ENCODE results near the gene PRX. TPM values are rescaled to one million over a fixed set of nuclear protein-coding genes. Genes with fewer than 3 reads are reported as not detected.
A peak's percentile ranks its signal among the peaks of the same experiment; 100 is the strongest.

PRX gene
- total and polyA plus RNA-seq, 9 of the 15 experiments (the other 6 are each of a cell fraction or from before 2014, with no cell fraction given) = 0.65 to 3.5 (median 1.7) TPM; not detected in 2

DNA sequence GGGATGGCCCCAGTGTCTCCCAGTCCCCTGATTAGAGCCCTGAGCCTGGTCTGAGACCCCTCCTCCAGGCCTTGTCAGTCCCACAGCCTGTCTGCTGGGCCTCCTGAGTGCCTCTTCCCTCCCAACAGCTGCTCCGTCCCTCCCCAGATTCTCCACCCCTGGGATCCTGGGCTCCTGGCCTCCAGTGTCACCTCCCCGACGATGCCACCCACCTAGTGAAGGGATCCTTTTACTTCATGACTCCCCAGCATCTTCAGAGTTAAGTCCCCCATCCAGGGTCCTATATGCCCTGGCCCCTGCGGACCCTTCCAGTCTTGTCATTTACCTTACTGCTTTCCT lies 4.4 kb upstream of the PRX start:
- TF ChIP-seq ZBTB7A (IDR thresholded peaks at IDR 0.05; ENCODE audit: borderline replicate concordance, control insufficient read depth, low read depth, low read length) (0 out of 2 replicates have a peak, but pooled peaks have one; percentile 13), LCOR (CRISPR knock-in tag; IDR thresholded peaks at IDR 0.05) (no peak), ZFP30 (CRISPR knock-in tag; IDR thresholded peaks at IDR 0.05; ENCODE audit: borderline replicate concordance) (no peak)
- intact Hi-C loops (cut with micrococcal nuclease) = no loop called here
- in situ Hi-C loops (cut with MboI) = no loop called here
- H3K27ac ChIP-seq (ENCODE audit: extremely low read depth, low read depth, low read length) = peak overlapping the region; percentile 88
- H3K4me1 ChIP-seq (replicated peaks in 1 of 2; ENCODE audit: control insufficient read depth in 2 of 2, insufficient read depth in 2 of 2, low read length in 2 of 2) = peaks cover 30 to 54% of the 10 kb centered on the region in 2 experiments
- POLR2A ChIA-PET = interaction anchor here (0.6 to 2.7 kb wide), 7 partner anchors 9 to 982 kb away, joined by 3 to 17 read pairs (median 7); partner anchors contain the start of gene RPS16
- FAIRE-seq = no peak
- CTCF ChIA-PET (ENCODE audit: low intra/inter-chr PET ratio) = no interaction called here
- WGBS (ENCODE audit: insufficient coverage, low coverage, missing lambda C conversion rate) = 76% methylated on average over 4 of the region's 4 CpGs
- H3K27me3 ChIP-seq (ENCODE audit: control insufficient read depth in 2 of 2, insufficient read depth in 2 of 2, low read length in 2 of 2) = no peaks in the 10 kb centered on the region
- no TSS peak for BruUV-seq (replicated peaks)
- no peaks in the 10 kb centered on the region for H4K20me1 ChIP-seq (replicated peaks; ENCODE audit: control insufficient read depth, insufficient read depth, low read length)
- peak overlapping the region; percentile 13 for H3K4me3 ChIP-seq
- peak overlapping the region; percentile 90 for H2AFZ ChIP-seq (ENCODE audit: low read depth, low read length)
- no peak for DNase-seq (ENCODE audit: extremely low read depth in 1 of 4, low spot score in 3 of 4)
- peaks cover 11% of the 10 kb centered on the region for H3K79me2 ChIP-seq (ENCODE audit: control insufficient read depth, insufficient read depth, low read length)
- no peaks in the 10 kb centered on the region for H3K9me1 ChIP-seq (ENCODE audit: control insufficient read depth, insufficient read depth, low read length)
- H3K9ac ChIP-seq (ENCODE audit: insufficient read depth in 1 of 2, low read depth in 2 of 2, low read length in 2 of 2) = peak overlapping the region; percentile 59 to 94
- H3K9me3 ChIP-seq (replicated peaks; ENCODE audit: control insufficient read depth, insufficient read depth, low read depth, low read length) = no peaks in the 10 kb centered on the region
- no peak; the same call in 2 of the 3 replicates for ATAC-seq
- H3K36me3 ChIP-seq (ENCODE audit: control insufficient read depth, insufficient read depth, low read length) = peaks cover 5% of the 10 kb centered on the region; the same call in 2 of the 3 replicates
- H3K4me2 ChIP-seq (ENCODE audit: insufficient read depth, low read length) = peak overlapping the region; percentile 68

DNA sequence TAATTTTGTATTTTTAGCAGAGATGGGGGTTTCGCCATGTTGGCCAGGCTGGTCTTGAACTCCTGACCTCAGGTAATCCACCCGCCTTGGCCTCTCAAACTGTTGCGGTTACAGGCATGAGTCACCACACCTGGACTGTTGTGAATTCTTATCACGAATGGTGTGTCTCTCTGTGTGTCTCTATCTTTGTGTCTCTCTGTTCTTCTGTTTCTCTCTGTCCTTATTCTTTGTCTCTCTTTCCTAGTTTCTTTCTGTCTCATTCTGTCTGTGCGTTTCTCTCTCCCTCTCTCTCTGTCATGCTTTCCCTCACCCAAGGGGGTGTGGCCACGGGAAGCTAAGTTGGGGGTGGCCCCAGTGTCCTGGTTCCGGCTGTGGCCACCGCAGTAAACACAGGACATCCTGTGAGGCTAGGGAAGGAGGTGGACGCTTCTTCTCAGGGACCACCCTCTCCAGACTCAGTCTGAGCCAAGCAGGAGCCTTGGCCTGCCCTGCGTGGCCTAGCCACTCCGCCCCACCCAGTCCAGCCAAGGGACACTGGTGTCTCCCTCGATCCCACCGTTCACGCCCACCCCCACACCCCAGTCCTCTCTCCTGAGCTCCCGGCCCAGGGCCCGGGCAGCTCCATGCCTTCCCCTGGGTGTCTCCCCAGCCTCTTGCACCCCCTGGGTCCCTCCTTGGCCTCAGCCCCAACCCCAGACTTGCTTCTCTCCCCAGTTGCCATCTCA lies 3.9 kb upstream of the PRX start:
- H2AFZ ChIP-seq (ENCODE audit: low read depth, low read length) = peak overlapping the region; percentile 90
- peaks cover 6% of the 10 kb centered on the region; the same call in 2 of the 3 replicates for H3K79me2 ChIP-seq (ENCODE audit: control insufficient read depth, insufficient read depth, low read length)
- H3K4me2 ChIP-seq (ENCODE audit: insufficient read depth, low read length) = peak overlapping the region; percentile 68
- H3K27ac ChIP-seq (ENCODE audit: extremely low read depth, low read depth, low read length) = peak overlapping the region; percentile 88
- no peaks in the 10 kb centered on the region for H4K20me1 ChIP-seq (replicated peaks; ENCODE audit: control insufficient read depth, insufficient read depth, low read length)
- in situ Hi-C loops (cut with MboI) (no loop called here), intact Hi-C loops (cut with micrococcal nuclease) (no loop called here)
- 7% methylated on average over 14 of the region's 16 CpGs for WGBS (ENCODE audit: insufficient coverage, low coverage, missing lambda C conversion rate)
- CTCF ChIA-PET (ENCODE audit: low intra/inter-chr PET ratio) = no interaction called here
- peak; percentile 84 for FAIRE-seq
- ATAC-seq = peak; percentile 74
- H3K9me1 ChIP-seq (ENCODE audit: control insufficient read depth, insufficient read depth, low read length) = no peaks in the 10 kb centered on the region
- no peaks in the 10 kb centered on the region for H3K27me3 ChIP-seq (ENCODE audit: control insufficient read depth in 2 of 2, insufficient read depth in 2 of 2, low read length in 2 of 2)
- H3K9ac ChIP-seq (ENCODE audit: insufficient read depth in 1 of 2, low read depth in 2 of 2, low read length in 2 of 2) = peak overlapping the region; percentile 59 to 94
- H3K4me1 ChIP-seq (replicated peaks in 1 of 2; ENCODE audit: control insufficient read depth in 2 of 2, insufficient read depth in 2 of 2, low read length in 2 of 2) = peaks cover 30 to 57% of the 10 kb centered on the region in 2 experiments
- peak; percentile 61 to 87 (median 68) for DNase-seq (ENCODE audit: extremely low read depth in 1 of 4, low spot score in 3 of 4)
- H3K4me3 ChIP-seq = peak overlapping the region; percentile 13
- BruUV-seq (replicated peaks) = no TSS peak
- H3K9me3 ChIP-seq (replicated peaks; ENCODE audit: control insufficient read depth, insufficient read depth, low read depth, low read length) = no peaks in the 10 kb centered on the region
- POLR2A ChIA-PET = interaction anchor here (0.6 to 2.7 kb wide), 8 partner anchors 9 to 981 kb away, joined by 3 to 17 read pairs (median 6); partner anchors contain the start of gene RPS16
- peaks cover under 1% of the 10 kb centered on the region; the same call in 1 of the 3 replicates for H3K36me3 ChIP-seq (ENCODE audit: control insufficient read depth, insufficient read depth, low read length)
- TF ChIP-seq EGR1 (conservative IDR thresholded peaks at IDR 0.05) = peak; percentile 43; the same call in 1 of the 2 replicates
- no peak for TF ChIP-seq CREBBP (IDR thresholded peaks at IDR 0.05; ENCODE audit: low read depth, low read length)
- peak in 1 of 2 experiments; percentile 3; a peak in 1 of 4 replicates for TF ChIP-seq RCOR1 (IDR thresholded peaks at IDR 0.05; ENCODE audit: borderline replicate concordance in 1 of 2, low read depth in 2 of 2, low read length in 2 of 2)
- TF ChIP-seq ATF1 (CRISPR knock-in tag; IDR thresholded peaks at IDR 0.05) = no peak
- peak; percentile 44; the same call in 1 of the 2 replicates for TF ChIP-seq ATF1 (tag; IDR thresholded peaks at IDR 0.05)
- TF ChIP-seq CEBPB (tag; IDR thresholded peaks at IDR 0.05) = no peak
- no peak for TF ChIP-seq BRCA1 (IDR thresholded peaks at IDR 0.05)
- TF ChIP-seq BRCA1 (CRISPR knock-in tag; IDR thresholded peaks at IDR 0.05) = no peak
- TF ChIP-seq ELF2 (CRISPR knock-in tag; IDR thresholded peaks at IDR 0.05) = no peak
- TF ChIP-seq ELF1 (tag; IDR thresholded peaks at IDR 0.05) = 0 out of 2 replicates have a peak, but pooled peaks have one; percentile 45
- TF ChIP-seq TBP (optimal IDR thresholded peaks at IDR 0.05; ENCODE audit: low read depth, low read length) = peak; percentile 31
- TF ChIP-seq CBX1 (IDR thresholded peaks at IDR 0.05; ENCODE audit: low read depth) = peak; percentile 75; the same call in 1 of the 2 replicates
- TF ChIP-seq DMBX1 (CRISPR knock-in tag; IDR thresholded peaks at IDR 0.05; ENCODE audit: borderline replicate concordance) = no peak
- TF ChIP-seq NBN (IDR thresholded peaks at IDR 0.05; ENCODE audit: low read depth) = peak; percentile 97
- TF ChIP-seq NFIC (IDR thresholded peaks at IDR 0.05) = peak; percentile 66
